Measurements from ENCODE around the gene HHEX.

Gene HHEX

DNA sequence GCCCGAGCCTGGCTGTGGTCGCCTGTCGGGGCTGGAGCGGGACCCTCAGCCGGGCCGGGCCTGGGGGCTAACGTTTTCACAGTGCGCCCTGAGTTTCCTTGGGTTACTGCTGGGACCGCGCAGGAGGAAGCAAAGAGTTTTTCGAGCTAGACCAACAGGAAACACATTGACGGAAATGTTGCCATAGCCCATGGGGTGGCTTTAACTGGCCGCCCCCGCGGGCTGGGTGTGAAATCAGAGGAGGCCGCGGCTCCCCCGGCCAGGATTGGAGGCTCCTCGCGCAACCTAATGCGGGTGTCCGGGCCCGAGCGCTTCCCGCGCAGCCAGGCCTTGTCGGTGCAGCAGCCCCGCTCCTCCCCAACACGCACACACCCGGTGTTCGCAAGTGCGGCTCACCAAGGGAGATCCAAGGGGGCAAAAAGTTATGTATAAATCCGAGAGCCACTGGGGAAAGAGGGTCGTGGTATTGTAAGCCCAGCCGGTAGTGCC lies 1.9 kb downstream of the HHEX start:
- DNase-seq = no peak
- in situ Hi-C loops (cut with HindIII; ENCODE audit: low pct_ligation_motif_present, low pct_unique_long_range_greater_than_20kb, low sequenced_read_pairs) = no loop called here

DNA sequence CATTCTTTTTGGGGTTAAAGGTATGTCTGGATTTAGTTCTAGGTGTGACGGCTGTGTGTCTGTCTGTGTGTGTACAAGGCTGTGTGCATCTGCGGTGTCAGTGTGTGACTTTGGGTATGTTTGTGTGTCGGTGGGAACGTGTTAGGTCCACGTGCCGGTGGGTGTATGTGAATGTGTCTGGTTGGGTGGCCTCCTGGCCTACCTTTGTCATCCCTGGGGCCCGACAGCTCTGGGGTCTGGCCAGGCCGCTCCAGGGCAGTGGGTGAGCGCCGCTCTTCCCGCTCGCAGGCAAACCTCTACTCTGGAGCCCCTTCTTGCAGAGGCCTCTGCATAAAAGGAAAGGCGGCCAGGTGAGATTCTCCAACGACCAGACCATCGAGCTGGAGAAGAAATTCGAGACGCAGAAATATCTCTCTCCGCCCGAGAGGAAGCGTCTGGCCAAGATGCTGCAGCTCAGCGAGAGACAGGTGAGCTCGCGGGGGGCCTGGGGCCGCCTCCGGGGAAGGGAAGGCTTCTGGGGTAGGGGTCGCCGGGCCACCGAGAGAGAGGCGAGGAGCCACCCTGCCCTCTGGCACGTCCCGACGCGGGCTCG lies 2.4 kb downstream of the HHEX start:
- in situ Hi-C loops (cut with HindIII; ENCODE audit: low pct_ligation_motif_present, low pct_unique_long_range_greater_than_20kb, low sequenced_read_pairs) = no loop called here
- no peak for DNase-seq

DNA sequence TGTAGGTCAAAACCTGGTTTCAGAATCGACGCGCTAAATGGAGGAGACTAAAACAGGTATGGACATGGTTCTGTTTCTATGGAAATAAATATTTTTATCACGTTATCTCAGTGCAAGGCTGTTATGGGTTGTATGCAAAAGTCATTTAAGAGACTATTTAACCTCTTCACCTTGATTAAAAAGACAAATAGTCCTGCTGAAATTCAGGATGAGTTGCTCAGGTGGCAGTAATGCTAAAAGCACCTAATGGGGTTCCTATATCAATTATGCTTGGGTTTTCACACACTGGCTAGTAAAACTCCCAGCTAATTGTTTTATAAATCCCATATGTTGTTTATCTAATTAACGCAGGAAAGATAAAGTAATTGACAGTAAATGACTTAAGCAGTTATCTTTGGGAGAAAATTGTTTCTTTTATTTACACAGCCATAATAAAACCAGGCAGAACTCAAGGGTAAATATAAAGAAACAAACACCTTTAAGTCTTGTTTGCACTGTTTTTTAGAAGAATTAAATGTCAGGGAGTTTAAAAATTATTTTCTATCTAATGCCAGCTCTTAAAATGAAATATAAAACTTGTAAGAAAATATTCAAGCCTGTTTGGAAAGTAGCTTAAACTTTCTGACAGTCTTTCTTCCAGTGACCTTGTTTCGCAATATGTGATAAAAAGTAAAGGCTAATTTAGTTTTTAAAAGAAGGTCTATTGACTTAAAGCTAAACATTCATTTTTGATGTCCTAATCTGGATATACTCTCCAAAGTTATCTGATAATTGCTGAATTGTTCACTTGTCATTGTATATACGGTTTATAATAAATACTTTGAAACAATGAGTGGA lies 3.2 kb downstream of the HHEX start:
- in situ Hi-C loops (cut with HindIII; ENCODE audit: low pct_ligation_motif_present, low pct_unique_long_range_greater_than_20kb, low sequenced_read_pairs) = no loop called here
- DNase-seq = no peak

DNA sequence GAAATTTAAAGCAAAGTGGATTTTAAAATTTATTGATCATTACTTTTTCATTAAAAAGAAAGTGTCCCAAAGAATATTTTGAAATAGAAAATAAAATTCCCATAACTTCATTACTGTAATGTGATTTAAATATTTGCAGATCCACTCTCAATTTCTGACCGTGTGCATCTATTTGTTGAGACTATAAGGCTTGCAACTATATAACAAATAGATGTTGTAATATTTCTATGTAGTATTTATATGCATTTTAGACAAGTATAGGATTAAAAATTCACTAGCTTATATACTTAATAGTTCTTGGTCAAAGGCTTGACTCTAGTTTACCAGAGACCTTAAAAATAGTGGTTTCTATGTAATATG lies 3.8 kb downstream of the HHEX start:
- in situ Hi-C loops (cut with HindIII; ENCODE audit: low pct_ligation_motif_present, low pct_unique_long_range_greater_than_20kb, low sequenced_read_pairs) = no loop called here
- DNase-seq = no peak

DNA sequence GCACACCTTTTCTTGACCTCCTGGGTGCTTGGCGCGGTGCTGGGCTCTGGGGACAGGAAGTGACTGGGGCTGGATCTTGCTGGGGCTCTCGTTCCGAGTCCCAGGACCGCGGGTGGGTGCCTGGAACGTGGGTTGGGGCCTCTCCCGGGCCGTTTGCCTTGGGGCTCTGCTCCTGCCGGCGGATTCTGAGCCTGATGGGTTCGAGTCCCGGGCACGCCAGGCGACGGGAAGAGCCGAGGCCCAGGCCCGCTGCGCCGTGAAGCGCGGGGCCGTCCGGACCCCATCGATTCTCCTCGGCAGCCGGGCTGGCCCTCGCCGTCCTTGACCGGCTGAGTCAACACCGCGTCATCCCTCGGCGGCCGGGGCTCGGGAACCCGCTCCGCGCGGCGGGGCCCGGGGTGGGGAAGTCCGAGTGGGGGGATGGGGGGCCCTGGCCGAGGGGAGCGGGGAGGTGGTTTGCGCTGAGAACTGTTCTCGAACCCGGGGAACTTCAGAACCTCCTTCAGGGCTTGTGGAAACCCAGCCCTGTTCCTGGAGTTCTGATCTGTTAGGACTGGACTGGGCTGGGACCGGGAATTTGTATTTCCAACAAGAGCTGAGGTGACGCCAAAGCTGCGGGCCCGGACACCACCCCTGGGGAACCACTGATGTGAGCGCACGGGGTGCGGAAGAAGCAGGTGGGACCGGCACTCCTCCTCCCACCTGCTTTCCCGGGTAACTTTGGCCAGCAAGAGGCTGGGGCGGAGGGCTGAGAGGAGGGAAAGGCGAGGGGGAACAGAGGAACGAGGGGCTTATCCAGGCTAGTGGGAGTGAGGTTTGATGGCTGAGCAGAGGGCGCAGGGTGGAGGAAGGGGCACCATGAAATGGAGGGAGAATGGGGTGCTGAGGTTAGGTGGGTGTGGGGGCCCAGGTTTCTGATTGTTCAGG lies 6.2 kb downstream of the HHEX start:
- peak; percentile 83 for DNase-seq
- in situ Hi-C loops (cut with HindIII; ENCODE audit: low pct_ligation_motif_present, low pct_unique_long_range_greater_than_20kb, low sequenced_read_pairs) = no loop called here

DNA sequence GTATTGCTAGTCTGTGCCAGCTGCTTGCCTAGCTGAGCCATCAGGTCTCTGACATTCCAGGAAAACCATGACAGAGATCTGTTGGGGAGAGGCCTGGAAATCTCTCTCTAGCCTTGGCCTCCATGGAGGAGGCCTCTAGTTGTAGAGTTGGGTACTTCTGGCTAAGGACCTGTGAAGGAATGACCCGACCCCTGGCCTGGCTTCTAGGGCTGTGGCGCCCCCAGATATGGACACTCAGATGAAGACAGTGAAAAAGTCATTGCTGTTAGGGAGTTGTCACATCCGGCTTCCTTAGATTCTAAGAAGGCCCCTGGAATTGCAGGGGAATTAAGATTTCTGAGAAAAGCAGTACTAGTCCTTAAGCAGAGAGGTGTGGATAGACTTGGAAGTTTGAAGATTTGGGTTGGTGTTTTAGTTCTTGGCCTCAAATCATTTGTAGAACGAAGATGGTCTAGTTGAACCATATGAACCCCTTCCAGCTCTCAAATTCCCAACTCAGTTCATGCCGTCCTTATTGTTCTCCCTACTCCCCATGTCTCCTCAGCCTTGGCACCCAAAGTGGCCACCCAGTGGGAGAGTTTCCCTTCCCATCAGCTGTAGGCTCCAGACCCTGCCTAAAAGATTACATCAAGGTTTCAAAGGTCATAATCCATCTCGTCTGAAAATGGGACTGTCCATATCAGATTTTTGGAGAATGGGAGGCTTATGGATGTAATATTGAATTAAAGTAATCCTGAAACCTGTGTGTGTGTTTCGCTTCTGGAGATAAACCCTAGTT lies 7.0 kb downstream of the HHEX start:
- DNase-seq = peak; percentile 71
- in situ Hi-C loops (cut with HindIII; ENCODE audit: low pct_ligation_motif_present, low pct_unique_long_range_greater_than_20kb, low sequenced_read_pairs) = no loop called here

DNA sequence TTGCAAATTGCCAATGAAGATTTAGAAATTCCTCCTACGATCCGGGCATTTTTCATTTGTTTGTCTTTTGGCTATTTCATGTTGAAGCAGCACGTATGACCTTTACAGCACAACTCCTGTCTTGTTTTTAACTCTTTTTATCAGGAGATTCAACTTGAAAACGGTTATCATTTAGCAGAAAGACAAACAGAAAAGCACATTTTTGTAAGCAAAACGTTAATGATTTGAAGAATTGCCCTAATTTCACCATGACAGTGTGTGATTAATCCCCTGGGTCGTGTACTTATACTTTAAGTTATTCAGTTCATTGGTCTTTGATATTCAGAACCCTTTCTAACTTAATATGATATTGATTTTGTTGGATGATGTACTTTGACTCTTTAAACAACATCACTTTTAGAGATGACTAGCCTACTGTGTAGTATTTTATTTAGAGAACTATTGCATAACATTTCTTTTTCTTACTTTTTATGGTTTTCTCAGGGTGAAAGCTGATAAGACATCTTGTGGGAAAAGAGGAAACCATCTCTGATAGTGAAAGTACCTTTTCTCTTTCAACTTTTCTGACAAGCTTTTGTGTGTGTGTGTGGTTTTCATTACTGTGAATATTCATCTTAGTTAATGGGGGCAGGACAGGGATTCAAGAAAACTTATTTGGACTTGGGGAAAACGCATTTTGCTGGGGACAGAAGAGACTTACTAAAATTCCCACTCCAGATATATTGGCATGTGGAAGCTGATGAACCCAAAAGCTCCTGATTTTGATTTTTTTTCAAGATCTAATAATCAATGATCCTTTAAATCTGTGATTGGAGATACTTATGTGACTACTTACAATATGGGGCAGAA lies 8.1 kb downstream of the HHEX start:
- in situ Hi-C loops (cut with HindIII; ENCODE audit: low pct_ligation_motif_present, low pct_unique_long_range_greater_than_20kb, low sequenced_read_pairs) = no loop called here
- no peak for DNase-seq

DNA sequence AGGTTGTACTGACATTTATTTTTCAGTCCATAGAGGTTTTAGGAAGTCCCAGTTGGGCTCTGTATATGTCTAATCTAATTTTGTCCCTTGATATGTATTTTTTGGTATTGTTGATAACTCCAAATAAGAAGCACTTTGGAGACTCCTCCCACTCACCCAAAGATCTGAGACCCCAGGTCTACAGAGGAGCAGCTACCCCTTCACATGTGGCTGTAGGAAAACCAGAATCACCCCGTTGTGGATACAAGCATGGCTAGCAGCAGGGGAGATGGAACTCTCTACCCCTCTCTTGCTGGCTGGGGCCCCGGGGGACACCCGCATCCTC lies 9.4 kb downstream of the HHEX start:
- DNase-seq = no peak
- in situ Hi-C loops (cut with HindIII; ENCODE audit: low pct_ligation_motif_present, low pct_unique_long_range_greater_than_20kb, low sequenced_read_pairs) = no loop called here

DNA sequence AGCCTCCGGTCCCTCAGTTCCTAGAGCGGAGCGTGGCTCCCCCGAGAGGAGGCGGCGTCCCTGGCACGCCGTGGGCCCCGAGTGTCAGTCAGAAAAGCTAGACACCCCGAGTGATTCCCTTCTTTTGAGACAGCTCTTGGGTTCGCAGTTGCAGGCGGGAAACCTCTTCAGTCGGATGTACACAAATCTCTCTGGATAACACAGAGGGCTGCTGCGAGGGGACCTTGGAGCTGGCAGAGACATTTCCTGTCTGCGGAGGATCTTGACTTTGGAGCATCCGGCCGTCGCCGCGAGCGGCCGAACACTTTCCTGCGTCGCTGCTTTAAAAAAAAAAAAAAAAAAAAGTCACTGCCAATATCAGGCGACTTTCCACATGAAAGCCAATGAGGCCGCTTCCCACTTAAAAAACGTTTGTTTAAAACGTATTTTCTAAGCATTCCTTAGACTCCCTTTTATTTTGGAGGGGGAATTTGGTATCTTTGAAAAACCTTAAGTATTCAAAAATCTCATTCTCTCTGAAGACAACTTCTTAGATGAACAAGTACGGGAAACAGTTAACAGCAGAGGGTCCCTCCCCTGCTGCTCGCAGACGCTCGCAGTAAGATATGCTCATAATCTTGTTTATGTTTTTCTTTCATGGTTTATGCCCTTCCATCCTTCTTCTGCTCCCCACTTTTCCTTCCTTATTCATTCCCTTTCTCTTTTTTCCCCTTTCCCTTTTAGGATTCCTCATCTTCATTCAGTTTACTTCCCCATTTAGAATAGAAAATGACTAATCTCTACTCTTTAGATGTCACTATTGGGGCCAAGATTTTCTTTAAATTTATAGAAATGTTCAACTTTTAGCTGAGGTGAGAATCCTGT lies 10.0 kb downstream of the HHEX start:
- in situ Hi-C loops (cut with HindIII; ENCODE audit: low pct_ligation_motif_present, low pct_unique_long_range_greater_than_20kb, low sequenced_read_pairs) = no loop called here
- peak; percentile 77 for DNase-seq

DNA sequence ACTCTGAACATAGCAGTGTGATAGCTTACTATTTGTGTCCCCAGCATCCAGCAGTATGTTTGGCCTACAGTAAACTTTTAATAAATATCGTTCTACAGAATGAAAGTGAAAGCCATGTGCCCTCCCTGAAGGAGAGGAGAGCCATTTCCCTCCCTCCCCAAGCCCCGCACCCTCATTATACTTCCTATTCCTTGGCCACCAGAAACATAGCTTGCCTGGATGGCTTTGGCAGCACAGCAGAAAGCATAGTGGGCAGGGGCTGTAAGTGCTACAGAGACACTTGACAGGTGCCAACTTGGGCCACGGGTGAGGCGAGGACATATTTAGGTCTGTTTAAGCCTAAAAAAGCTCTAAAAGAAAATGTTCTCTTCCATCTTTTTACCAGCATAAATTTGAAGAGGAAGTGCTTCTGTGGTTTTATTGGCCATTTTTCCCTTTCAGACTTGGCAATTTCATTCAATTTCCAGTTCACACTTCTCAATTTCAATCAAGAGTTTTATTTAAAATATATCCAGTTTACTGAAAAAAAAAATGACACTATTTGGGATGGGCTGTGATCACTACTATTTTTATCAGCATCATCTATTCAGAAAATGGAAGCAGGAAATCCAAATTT lies 12.7 kb downstream of the HHEX start:
- DNase-seq = no peak
- in situ Hi-C loops (cut with HindIII; ENCODE audit: low pct_ligation_motif_present, low pct_unique_long_range_greater_than_20kb, low sequenced_read_pairs) = no loop called here

DNA sequence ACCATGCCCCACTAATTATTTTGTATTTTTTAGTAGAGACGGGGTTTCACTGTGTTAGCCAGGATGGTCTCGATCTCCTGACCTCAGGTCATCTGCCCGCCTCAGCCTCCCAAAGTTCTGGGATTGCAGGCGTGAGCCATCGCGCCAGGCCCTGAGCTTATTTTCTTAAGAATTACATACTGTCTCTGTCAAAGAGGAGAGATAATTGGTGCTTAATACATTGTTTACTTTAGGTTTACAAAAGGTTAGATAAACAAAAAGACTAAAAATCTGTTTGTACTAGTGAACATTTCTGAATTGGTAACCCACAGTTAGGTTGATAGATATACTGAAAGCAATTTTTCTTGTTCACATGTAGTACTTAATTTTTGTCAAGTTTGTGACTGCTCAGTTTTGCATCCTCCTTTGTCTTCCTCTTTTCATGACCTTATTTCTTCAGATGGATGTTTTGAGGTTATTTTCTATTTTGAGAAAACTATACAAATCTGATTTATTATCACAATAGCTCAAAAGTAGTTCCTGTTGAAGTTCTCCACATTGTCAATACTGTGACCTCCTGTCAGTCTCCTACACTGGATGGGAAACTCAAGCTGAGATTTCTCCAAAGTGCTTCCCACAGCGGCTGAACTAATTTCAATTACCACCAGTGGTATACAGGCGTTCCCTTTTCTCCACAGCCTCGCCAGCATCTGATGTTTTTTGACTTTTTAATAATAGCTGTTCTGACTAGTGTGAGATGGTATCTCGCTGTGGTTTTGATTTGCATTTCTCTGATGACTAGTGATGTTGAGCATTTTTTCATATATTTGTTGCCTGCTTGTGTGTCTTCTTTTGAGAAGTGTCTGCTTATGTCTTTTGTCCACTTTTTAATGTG lies 22.5 kb downstream of the HHEX start:
- in situ Hi-C loops (cut with HindIII; ENCODE audit: low pct_ligation_motif_present, low pct_unique_long_range_greater_than_20kb, low sequenced_read_pairs) = no loop called here
- no peak for DNase-seq

DNA sequence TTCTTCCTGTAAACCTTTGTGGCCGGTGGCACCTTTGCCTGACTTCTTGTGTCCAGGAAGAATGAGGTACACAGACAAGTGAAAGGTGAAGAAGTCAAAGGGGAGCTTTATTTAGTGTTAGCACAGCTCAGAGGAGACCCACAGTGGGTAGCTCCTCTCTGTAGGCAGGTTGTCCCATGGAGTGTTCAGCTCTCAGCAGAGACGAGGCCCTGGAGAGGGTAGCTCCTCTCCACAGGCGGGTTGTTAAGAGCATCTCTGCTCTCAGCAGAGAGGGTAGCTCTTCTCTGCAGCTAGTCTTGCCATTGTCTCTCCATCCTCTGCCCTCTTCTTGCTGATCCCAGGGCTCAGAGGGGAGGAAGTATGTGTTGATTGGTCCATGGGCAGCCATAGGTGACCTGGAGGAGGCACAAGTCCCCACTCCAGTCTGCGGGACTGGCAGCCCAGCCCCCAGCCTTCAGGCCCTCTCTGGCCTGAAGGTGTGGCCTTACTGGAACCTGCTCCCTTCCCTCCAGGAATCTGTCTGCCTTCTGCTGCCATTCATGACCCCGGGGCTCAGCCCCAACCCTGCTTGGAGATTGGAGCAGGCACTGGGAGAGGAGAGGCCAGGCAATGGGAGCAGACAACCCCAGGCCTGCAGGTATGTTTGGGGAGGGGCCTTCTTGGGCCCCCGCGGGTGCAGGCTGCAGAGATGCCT lies 24.5 kb downstream of the HHEX start:
- in situ Hi-C loops (cut with HindIII; ENCODE audit: low pct_ligation_motif_present, low pct_unique_long_range_greater_than_20kb, low sequenced_read_pairs) = no loop called here

DNA sequence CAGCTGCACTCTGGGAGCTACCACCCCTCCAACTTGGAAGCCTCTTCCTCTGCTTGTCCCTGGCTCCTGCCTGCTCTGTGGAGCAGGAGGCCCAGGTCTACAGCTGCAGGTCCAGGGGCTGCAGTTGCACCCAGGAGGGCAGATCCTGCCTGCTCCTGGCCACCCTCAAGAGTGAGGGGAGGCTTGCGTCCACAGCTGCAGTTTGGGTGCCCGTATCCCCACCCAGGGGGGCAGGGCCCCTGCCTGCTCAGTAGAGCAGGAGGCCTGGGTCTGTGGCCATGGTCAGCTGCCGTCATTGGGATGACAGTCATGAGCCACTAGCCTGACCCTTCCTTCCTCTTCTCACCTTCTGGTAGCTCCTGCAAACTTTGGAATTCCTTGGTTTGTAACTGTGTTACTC lies 25.1 kb downstream of the HHEX start:
- no peak for DNase-seq
- in situ Hi-C loops (cut with HindIII; ENCODE audit: low pct_ligation_motif_present, low pct_unique_long_range_greater_than_20kb, low sequenced_read_pairs) = no loop called here

More for the DNA sequence above, 24.5 kb downstream of the HHEX start:
- no peak for DNase-seq

DNA sequence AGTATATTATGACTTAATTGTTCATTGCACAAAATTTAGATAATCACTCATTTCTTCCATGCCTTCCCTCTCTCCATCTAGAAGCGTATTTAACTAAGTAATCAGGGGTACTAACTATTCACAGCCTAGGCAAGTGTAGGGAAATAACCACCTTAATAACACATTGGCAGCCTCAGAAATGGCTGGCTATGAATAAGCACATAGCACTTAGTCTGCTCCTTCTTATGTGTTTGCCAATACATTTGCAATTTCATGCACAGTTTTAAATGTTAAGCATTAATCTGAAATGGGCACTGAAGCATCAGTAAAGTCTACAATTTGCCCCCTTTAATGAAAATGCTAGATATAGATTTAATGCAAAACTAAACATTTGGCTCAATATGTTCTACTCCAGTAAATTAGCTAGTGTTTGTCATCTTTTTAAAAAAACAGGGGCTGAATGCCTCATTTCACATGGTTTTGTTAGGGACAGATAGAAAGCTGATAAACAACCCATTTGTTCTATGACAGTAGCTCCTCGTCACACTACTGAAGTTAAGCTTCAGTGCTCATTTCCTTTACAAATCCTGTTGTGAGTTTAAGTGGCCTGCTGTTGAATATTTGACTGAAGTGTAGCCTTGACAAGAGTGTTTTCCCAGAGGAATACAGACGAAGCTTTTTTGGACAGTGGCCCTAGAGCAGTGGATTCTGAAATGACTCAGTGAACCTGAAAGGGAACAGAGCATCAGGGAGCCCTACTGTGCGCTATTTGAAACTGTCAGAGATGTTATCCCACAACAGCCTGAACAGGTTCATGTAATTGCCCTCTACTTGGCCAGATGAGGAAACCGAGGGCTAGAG lies 30.5 kb downstream of the HHEX start:
- no peak for DNase-seq
- in situ Hi-C loops (cut with HindIII; ENCODE audit: low pct_ligation_motif_present, low pct_unique_long_range_greater_than_20kb, low sequenced_read_pairs) = no loop called here

DNA sequence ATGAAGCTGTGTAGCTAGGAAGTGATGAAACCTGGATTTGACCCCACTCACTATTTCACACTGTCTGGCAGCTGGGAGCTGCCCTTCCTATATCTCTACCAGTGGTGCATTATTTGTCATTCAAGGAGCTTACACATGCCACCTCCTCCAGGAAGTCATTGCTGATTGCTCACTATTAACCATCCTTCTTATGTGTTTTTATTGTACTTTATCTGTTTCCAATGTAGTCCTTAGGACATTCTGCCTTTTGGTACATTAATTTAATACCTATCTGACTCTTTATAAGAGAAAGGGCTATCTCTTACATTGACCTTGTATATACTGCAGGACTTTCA lies 31.0 kb downstream of the HHEX start:
- DNase-seq = no peak
- in situ Hi-C loops (cut with HindIII; ENCODE audit: low pct_ligation_motif_present, low pct_unique_long_range_greater_than_20kb, low sequenced_read_pairs) = no loop called here

Measured in ACHN (cell line).